ENCODE results near the gene ITPR1. TPM values are rescaled to one million over a fixed set of nuclear protein-coding genes. Genes with fewer than 3 reads are reported as not detected.

The ITPR1 gene
- total and polyA plus RNA-seq, 4 donors = 9.3 to 43.7 (median 20.9) TPM

DNA sequence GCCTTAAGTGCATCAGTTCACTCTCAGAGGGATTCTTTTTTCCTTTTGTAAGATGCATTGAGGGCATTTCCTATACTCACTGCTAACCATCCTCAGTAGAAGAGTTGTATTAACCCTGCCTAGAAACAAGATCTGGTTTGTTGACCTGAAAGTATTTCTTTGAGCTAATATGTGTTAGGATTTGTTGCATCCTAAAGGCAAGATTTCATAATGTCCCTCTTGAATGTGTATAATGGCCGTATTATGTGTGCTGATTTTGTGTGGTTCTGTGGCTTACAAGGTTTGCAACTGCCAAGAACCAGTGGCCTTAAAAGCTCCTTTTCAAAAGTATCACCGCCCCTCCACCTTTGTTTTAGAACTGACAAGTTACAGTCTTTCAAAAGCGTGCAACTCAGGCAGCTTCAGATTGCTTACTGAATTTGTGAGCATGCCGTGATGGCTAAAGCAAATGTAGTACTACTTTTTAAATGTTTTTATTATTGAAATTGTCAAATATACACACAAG, 304.1 kb downstream of the ITPR1 start:
- no peak for DNase-seq (ENCODE audit: low read depth in 4 of 6, low spot score in 6 of 6)
- Histone ChIP-seq H3K36me3 (ENCODE audit: control insufficient read depth, insufficient read depth, low read length) (no peaks in the 10 kb centered on the region), H3K4me1 (ENCODE audit: control insufficient read depth, insufficient read depth, low read length) (no peaks in the 10 kb centered on the region), H3K27me3 (ENCODE audit: control insufficient read depth, insufficient read depth, low read length) (no peaks in the 10 kb centered on the region), H3K9me3 (ENCODE audit: control insufficient read depth, insufficient read depth, low read length) (no peaks in the 10 kb centered on the region), H3K27ac (ENCODE audit: low read depth, low read length) (no peak overlapping the region), H3K4me3 (ENCODE audit: low read depth, low read length) (no peak overlapping the region)
- WGBS (ENCODE audit: insufficient coverage) = no CpG with 5 or more reads among the region's 4 CpGs

DNA sequence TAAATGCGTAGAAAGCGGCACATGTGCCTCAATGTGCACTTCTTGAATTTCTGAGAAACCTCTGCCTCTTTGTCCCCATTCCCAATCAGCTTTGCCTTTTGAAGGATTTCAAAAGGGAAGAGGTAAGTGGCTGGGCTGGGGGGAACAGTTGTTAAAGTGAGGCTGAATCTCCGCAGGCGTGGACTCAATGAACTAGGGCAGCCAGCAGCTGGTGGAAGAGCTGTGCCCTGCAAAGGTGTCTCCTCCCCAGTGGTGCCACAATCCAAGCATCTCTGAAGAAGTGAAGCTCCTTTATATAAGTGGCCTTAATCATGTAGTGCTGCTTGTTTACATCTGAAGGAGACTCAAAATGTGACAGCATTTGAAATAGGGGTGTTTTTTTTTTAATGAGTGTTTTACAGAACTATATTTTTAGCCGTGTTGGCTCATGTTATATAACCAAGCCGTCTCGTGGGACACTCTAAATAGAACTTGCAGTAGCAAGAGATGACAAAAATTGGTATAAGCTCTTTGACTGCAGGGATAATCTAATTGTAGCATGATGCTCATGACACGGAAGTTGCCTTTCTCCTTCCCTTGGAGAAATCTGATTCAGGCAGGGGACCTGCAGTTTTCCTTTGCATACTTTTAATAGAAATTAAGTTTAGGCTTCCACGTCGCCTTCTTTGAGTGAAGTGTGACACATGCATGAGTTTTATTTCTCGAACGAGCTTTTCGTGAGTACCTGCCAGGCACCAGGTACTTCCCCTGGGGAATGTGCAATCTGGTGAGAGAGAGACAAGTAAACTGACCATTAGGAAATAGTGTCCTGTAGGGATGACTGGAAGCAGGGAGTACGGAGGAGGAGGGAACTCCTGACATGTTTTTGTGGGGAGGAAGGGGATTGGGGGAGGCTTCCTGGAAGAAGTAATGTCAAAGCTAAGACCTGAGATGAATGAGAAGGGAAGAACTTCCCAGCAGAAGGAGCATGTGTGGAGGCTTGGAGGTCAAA, 306.4 kb downstream of the ITPR1 start:
- Histone ChIP-seq H3K27ac (ENCODE audit: low read depth, low read length) (no peak overlapping the region), H3K27me3 (ENCODE audit: control insufficient read depth, insufficient read depth, low read length) (no peaks in the 10 kb centered on the region), H3K4me3 (ENCODE audit: low read depth, low read length) (no peak overlapping the region), H3K4me1 (ENCODE audit: control insufficient read depth, insufficient read depth, low read length) (no peaks in the 10 kb centered on the region), H3K36me3 (ENCODE audit: control insufficient read depth, insufficient read depth, low read length) (no peaks in the 10 kb centered on the region), H3K9me3 (ENCODE audit: control insufficient read depth, insufficient read depth, low read length) (no peaks in the 10 kb centered on the region)
- WGBS (ENCODE audit: insufficient coverage) = 89% methylated on average over 13 of the region's 14 CpGs
- no peak for DNase-seq (ENCODE audit: low read depth in 4 of 6, low spot score in 6 of 6)

DNA sequence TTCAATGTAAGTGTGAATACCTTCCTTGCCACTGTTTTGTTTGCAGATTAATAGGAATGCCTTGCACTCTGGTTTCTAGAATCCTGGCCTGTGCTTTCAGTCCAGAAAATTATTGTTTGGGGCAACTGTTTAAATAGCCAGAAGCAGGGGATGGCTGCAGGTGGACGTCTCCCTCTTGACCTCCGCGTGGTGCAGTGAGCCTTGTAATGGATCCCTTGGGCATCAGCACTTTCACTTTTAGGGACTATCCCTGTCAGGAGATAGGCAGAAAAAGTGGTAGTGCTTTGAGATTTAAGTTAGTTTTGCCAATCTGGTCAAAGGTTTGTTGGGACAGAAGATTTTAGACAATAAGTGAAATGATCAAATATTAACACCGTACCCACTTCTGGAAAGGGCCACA, 307.4 kb downstream of the ITPR1 start:
- H3K4me3 ChIP-seq (ENCODE audit: low read depth, low read length) = no peak overlapping the region
- no peaks in the 10 kb centered on the region for H3K36me3 ChIP-seq (ENCODE audit: control insufficient read depth, insufficient read depth, low read length)
- DNase-seq (ENCODE audit: low read depth in 4 of 6, low spot score in 6 of 6) = no peak
- 70% methylated on average over 2 of the region's 4 CpGs for WGBS (ENCODE audit: insufficient coverage)
- no peaks in the 10 kb centered on the region for H3K4me1 ChIP-seq (ENCODE audit: control insufficient read depth, insufficient read depth, low read length)
- no peaks in the 10 kb centered on the region for H3K27me3 ChIP-seq (ENCODE audit: control insufficient read depth, insufficient read depth, low read length)
- H3K27ac ChIP-seq (ENCODE audit: low read depth, low read length) = no peak overlapping the region
- no peaks in the 10 kb centered on the region for H3K9me3 ChIP-seq (ENCODE audit: control insufficient read depth, insufficient read depth, low read length)

DNA sequence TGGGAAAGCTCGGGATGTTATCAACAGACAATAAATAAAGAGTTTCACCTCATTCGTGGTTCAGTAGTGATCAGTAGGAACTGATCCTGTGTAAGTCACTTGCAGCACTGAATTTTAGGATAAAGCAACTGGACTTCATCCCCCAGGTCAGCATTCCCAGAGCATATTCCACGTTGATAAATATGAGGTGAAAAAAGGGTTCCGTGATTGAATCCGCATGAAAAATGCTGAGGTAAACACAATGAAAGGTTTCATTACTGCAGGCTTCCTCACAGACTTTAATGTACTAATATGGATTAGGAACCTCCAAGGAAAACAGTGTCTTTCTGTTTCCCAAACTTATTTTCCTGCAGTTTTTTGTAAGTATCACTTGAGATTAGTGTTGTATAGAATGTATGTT, 308.7 kb downstream of the ITPR1 start:
- Histone ChIP-seq H3K4me1 (ENCODE audit: control insufficient read depth, insufficient read depth, low read length) (no peaks in the 10 kb centered on the region), H3K36me3 (ENCODE audit: control insufficient read depth, insufficient read depth, low read length) (no peaks in the 10 kb centered on the region), H3K27ac (ENCODE audit: low read depth, low read length) (no peak overlapping the region), H3K9me3 (ENCODE audit: control insufficient read depth, insufficient read depth, low read length) (no peaks in the 10 kb centered on the region), H3K27me3 (ENCODE audit: control insufficient read depth, insufficient read depth, low read length) (no peaks in the 10 kb centered on the region), H3K4me3 (ENCODE audit: low read depth, low read length) (no peak overlapping the region)
- no CpG with 5 or more reads among the region's 5 CpGs for WGBS (ENCODE audit: insufficient coverage)
- no peak for DNase-seq (ENCODE audit: low read depth in 4 of 6, low spot score in 6 of 6)

DNA sequence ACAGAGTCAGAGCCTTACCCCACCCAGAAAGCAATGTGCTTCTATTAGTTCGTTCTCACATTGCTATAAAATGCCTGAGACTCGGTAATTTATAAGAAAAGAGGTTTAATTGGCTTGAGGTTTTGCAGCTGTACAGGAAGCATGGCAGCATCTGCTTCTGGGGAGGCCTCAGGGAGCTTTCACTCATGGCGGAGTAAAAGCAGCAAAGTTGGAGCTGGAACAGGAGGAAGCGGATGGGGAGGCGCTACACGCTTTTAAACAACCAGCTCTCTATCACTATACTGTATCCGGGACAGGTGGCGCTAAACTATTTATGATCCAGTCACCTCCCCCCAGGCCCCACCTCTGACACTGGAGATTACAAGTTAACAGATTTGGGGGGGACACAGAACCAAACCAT, 309.8 kb downstream of the ITPR1 start:
- no peak for DNase-seq (ENCODE audit: low read depth in 4 of 6, low spot score in 6 of 6)
- no peaks in the 10 kb centered on the region for H3K4me1 ChIP-seq (ENCODE audit: control insufficient read depth, insufficient read depth, low read length)
- no peaks in the 10 kb centered on the region for H3K9me3 ChIP-seq (ENCODE audit: control insufficient read depth, insufficient read depth, low read length)
- no peaks in the 10 kb centered on the region for H3K36me3 ChIP-seq (ENCODE audit: control insufficient read depth, insufficient read depth, low read length)
- no peak overlapping the region for H3K27ac ChIP-seq (ENCODE audit: low read depth, low read length)
- H3K4me3 ChIP-seq (ENCODE audit: low read depth, low read length) = no peak overlapping the region
- WGBS (ENCODE audit: insufficient coverage) = no CpG with 5 or more reads among the region's 8 CpGs
- H3K27me3 ChIP-seq (ENCODE audit: control insufficient read depth, insufficient read depth, low read length) = no peaks in the 10 kb centered on the region

DNA sequence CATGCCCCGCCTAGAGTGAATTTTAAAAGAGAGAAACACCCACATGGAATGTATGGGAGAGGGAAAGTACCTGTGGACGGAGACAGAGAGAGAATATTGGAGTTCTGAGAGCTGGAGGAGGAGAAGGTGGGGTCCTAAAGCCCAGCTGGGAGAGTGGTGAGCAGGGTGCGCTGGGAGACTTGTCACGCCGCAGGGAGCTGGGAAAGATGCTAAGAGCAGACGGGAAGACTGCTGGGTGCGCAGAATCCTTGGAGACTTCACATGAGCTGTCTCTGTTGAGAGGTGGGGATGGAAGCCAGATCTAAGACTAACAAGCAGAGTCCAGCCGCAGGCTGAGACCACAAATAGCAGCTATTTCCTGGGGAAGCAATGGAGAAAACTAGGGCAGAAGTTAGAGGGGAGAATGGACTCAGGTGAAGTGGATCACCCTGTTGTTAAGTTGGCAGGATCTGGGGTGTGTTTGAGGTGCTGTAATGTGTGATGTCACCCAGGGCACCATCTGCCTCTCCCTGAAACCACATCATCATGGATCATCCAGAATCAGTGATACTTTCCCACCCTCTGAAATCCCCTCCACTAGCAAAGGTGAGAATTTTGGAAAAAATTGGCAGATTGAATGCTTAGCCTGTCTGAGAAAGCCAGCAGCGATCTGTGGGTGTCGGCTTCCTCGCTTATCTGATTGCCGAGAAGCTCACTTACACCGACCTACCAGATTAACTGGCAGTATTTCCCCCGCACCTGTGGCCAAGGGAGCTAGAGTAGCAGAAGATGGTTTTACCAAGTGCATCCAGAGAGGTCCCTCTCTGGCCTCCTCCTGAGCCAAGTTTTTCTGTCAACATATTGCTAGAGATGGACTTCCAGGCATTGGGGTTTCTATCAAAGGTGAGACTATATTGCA, 311.3 kb downstream of the ITPR1 start:
- Histone ChIP-seq H3K9me3 (ENCODE audit: control insufficient read depth, insufficient read depth, low read length) (no peaks in the 10 kb centered on the region), H3K4me3 (ENCODE audit: low read depth, low read length) (no peak overlapping the region), H3K36me3 (ENCODE audit: control insufficient read depth, insufficient read depth, low read length) (no peaks in the 10 kb centered on the region), H3K4me1 (ENCODE audit: control insufficient read depth, insufficient read depth, low read length) (no peaks in the 10 kb centered on the region), H3K27me3 (ENCODE audit: control insufficient read depth, insufficient read depth, low read length) (no peaks in the 10 kb centered on the region), H3K27ac (ENCODE audit: low read depth, low read length) (no peak overlapping the region)
- DNase-seq (ENCODE audit: low read depth in 4 of 6, low spot score in 6 of 6) = no peak
- WGBS (ENCODE audit: insufficient coverage) = 99% methylated on average over 14 of the region's 14 CpGs

DNA sequence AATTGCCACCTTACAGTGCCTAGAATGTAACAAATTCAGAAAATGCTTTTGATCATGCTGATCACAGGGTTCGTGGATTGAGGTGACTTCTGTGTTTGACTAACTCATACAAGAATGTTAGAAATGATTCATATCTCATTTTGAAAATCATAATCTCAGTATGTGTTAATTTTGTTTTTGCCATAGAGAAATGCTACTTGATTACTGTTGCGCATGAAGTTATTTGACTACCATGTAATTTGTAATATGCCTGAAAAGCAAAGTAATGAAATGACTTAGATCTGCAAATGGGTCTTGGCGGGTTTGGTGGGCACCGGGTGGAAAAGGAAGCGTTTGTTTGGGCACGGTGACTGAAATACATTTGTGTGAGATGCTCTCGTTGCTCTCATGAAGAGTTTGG, 312.5 kb downstream of the ITPR1 start:
- Histone ChIP-seq H3K27ac (ENCODE audit: low read depth, low read length) (no peak overlapping the region), H3K27me3 (ENCODE audit: control insufficient read depth, insufficient read depth, low read length) (no peaks in the 10 kb centered on the region), H3K36me3 (ENCODE audit: control insufficient read depth, insufficient read depth, low read length) (no peaks in the 10 kb centered on the region), H3K4me1 (ENCODE audit: control insufficient read depth, insufficient read depth, low read length) (no peaks in the 10 kb centered on the region), H3K9me3 (ENCODE audit: control insufficient read depth, insufficient read depth, low read length) (no peaks in the 10 kb centered on the region), H3K4me3 (ENCODE audit: low read depth, low read length) (no peak overlapping the region)
- WGBS (ENCODE audit: insufficient coverage) = 94% methylated on average over 5 of the region's 7 CpGs
- DNase-seq (ENCODE audit: low read depth in 4 of 6, low spot score in 6 of 6) = no peak

DNA sequence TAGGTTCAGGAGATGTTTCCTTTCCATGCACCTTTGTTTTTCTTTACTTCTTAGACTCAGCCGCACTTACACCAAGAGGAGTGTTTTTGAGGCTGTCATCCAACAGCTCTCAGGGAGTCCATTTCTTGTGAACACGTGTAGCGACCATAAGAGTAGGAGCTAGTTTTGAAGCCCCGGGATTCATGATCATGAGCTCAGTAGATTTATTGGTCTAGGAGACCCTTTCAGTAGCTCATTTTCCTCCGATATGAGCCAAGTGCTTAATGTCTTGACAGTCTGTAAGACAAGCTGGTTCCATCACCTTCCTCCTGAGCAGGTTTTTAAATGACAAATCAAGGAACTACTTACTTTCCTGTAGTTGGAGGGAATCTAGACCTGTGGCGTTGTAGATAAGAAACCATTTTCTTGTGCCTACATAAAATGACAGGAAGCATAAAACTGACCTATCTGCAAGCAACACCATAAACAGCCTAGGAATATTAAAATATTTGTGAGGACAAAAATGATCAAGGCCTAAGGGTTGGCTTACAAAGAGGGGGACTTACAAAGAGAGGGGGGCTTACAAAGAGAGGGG, 313.5 kb downstream of the ITPR1 start:
- no peak overlapping the region for H3K27ac ChIP-seq (ENCODE audit: low read depth, low read length)
- no peaks in the 10 kb centered on the region for H3K36me3 ChIP-seq (ENCODE audit: control insufficient read depth, insufficient read depth, low read length)
- no peaks in the 10 kb centered on the region for H3K27me3 ChIP-seq (ENCODE audit: control insufficient read depth, insufficient read depth, low read length)
- no peaks in the 10 kb centered on the region for H3K9me3 ChIP-seq (ENCODE audit: control insufficient read depth, insufficient read depth, low read length)
- no peaks in the 10 kb centered on the region for H3K4me1 ChIP-seq (ENCODE audit: control insufficient read depth, insufficient read depth, low read length)
- H3K4me3 ChIP-seq (ENCODE audit: low read depth, low read length) = no peak overlapping the region
- no peak for DNase-seq (ENCODE audit: low read depth in 4 of 6, low spot score in 6 of 6)
- 97% methylated on average over 4 of the region's 6 CpGs for WGBS (ENCODE audit: insufficient coverage)
